Peyer's patch (tissue), 4 donors: Measurements from ENCODE around the gene ELL2. TPM values are rescaled to one million over a fixed set of nuclear protein-coding genes. Genes with fewer than 3 reads are reported as not detected.

Source experiments
- DNase-seq, 3 donors: peaks; one replicate each; pipeline ENCODE4 v3.0.0-alpha.2; 2017 to 2019
- H3K27ac ChIP-seq, 4 donors: fragments of 200-600 bp; sonication (generic); one replicate each; pipeline ENCODE4 v1.5.1; 2016 to 2019
- H3K27me3 ChIP-seq, 2 donors: fragments of 200-600 bp; sonication (generic); one replicate each; pipeline ENCODE4 v1.5.1; 2019
- H3K36me3 ChIP-seq, 3 donors: fragments of 200-600 bp; sonication (generic); one replicate each; pipeline ENCODE4 v1.5.1; 2016 to 2019
- H3K4me1 ChIP-seq, 4 donors: fragments of 200-600 bp; sonication (generic); one replicate each; pipeline ENCODE4 v1.5.1; 2016 to 2019
- H3K4me3 ChIP-seq, 4 donors: fragments of 200-600 bp; sonication (generic); 1 replicate in 3 of 4; 2 replicates in 1 of 4; pipeline ENCODE4 v1.5.1; 2016 to 2019; ENCODE audit warnings: mild to moderate bottlenecking in 1 of 4
- H3K9me3 ChIP-seq, 4 donors: fragments of 200-600 bp; sonication (generic); one replicate each; pipeline ENCODE4 v1.5.1; 2016 to 2019; ENCODE audit warnings: mild to moderate bottlenecking in 1 of 4
- POLR2A ChIP-seq, 2 donors: fragments of 450-650 bp; IDR thresholded peaks; one replicate each; pipeline ENCODE4 v1.5.1; 2017; ENCODE audit warnings: antibody characterized with exemption in 2 of 2, mild to moderate bottlenecking in 2 of 2, moderate library complexity in 2 of 2
- total RNA-seq, 4 donors: library from RNA; depleted of rRNA; stranded (reverse); fragments of >200 nt; gene quantifications; one replicate each; pipeline ENCODE4 v1.1.0, GENCODE V29; 2016
- TF ChIP-seq, protein P1 (sequence below), 6 experiments: fragments of 450-650 bp in 4 of 6; fragments of 200-600 bp in 2 of 6; sonication (generic) in 1 of 6; IDR thresholded peaks; one replicate each; pipeline ENCODE4 v1.5.1; 2017 to 2019; ENCODE audit warnings: antibody characterized with exemption in 6 of 6, mild to moderate bottlenecking in 3 of 6, moderate library complexity in 1 of 6

The ELL2 gene
- total RNA-seq, 4 donors from 2014 or later: 27.9 to 88.3 (median 38.7) TPM

DNA sequence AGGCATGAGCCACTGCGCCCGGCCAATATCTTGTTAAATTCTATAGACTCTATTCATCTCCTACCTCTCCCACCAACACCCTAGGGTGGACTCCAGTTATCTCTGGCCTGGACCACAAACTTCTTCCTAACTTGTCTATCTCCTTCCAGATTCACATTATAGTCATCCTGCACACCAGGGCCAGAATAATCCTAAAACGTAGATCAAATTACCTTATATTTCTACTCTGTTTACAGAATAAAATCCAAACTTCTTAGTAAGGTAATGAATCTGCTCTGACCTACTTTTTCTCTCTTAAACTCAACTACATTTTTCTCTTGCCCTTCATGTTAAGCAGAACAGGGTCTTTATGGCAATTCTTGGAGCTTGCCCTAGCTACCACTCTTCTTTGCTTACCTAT lies 6.9 kb downstream of the ELL2 start:
- Histone ChIP-seq H3K4me3 (no peak overlapping the region), H3K9me3 (no peaks in the 10 kb centered on the region), H3K27ac (no peak overlapping the region), H3K36me3 (no peaks in the 10 kb centered on the region), H3K4me1 (peaks cover 0 to 40% (median 0%) of the 10 kb centered on the region in 4 donors), H3K27me3 (no peaks in the 10 kb centered on the region)
- no peak for DNase-seq
- TF ChIP-seq, protein P1, sequence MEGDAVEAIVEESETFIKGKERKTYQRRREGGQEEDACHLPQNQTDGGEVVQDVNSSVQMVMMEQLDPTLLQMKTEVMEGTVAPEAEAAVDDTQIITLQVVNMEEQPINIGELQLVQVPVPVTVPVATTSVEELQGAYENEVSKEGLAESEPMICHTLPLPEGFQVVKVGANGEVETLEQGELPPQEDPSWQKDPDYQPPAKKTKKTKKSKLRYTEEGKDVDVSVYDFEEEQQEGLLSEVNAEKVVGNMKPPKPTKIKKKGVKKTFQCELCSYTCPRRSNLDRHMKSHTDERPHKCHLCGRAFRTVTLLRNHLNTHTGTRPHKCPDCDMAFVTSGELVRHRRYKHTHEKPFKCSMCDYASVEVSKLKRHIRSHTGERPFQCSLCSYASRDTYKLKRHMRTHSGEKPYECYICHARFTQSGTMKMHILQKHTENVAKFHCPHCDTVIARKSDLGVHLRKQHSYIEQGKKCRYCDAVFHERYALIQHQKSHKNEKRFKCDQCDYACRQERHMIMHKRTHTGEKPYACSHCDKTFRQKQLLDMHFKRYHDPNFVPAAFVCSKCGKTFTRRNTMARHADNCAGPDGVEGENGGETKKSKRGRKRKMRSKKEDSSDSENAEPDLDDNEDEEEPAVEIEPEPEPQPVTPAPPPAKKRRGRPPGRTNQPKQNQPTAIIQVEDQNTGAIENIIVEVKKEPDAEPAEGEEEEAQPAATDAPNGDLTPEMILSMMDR (IDR thresholded peaks at IDR 0.05): no peak
- TF ChIP-seq POLR2A (IDR thresholded peaks at IDR 0.05): no peak

DNA sequence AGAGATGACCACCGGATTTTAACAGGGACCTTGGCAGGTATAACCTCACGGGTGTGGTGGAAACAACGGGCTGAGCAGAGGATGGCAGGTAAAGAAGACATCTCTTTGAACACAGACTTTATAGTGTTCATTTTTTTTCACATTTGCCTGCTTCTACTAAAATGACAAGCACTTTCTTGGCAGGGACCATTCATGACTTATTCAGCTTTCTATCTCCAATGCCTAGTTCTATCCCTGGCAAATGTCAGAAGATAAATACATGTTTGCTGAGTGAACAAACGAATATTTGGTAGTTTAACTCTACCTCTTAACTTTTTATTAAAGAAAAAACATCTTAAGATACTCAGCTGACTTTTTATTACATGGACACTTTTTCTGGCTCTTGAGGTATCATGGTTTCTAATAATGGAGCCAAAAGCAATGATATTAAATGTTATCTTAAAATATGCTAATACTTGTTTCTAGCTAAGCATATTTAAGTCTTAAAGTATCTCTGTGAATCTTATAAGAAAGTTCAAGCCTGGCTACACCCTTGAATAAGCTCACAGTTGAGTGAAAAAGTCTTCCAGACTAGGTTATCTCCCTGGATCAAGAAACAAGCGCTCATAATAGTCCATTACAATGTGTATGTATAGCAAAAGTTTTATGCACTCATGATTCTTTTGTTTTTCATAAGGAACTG lies 8.5 kb downstream of the ELL2 start:
- TF ChIP-seq, protein P1 (IDR thresholded peaks at IDR 0.05): no peak
- TF ChIP-seq POLR2A (IDR thresholded peaks at IDR 0.05): no peak
- H3K4me1 ChIP-seq: peaks cover 0 to 28% (median 0%) of the 10 kb centered on the region in 4 donors
- DNase-seq: no peak
- no peak overlapping the region for H3K4me3 ChIP-seq
- H3K36me3 ChIP-seq: no peaks in the 10 kb centered on the region
- no peaks in the 10 kb centered on the region for H3K27me3 ChIP-seq
- H3K9me3 ChIP-seq: no peaks in the 10 kb centered on the region
- no peak overlapping the region for H3K27ac ChIP-seq

DNA sequence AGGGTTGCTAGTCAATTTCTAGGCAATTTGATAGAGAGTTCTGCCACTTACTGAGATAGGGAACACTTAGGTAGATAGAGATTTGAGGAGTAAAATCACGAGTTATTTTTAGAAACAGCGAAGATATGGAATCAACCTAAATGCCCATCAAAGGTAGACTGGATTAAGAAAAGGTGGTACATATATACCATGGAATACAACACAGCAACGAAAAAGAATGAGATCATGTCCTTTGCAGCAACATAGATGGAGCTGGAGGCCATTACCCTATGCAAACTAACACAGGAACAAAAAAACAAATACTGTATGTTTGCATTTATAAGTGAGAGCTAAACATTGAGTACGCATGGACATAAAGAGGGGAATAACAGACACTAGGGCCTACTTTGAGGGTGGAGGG lies 9.7 kb downstream of the ELL2 start:
- TF ChIP-seq, protein P1 (IDR thresholded peaks at IDR 0.05): no peak
- Histone ChIP-seq H3K36me3 (no peaks in the 10 kb centered on the region), H3K9me3 (no peaks in the 10 kb centered on the region), H3K4me3 (no peak overlapping the region), H3K27ac (no peak overlapping the region), H3K27me3 (no peaks in the 10 kb centered on the region), H3K4me1 (peaks cover 0 to 22% (median 0%) of the 10 kb centered on the region in 4 donors)
- no peak for DNase-seq

DNA sequence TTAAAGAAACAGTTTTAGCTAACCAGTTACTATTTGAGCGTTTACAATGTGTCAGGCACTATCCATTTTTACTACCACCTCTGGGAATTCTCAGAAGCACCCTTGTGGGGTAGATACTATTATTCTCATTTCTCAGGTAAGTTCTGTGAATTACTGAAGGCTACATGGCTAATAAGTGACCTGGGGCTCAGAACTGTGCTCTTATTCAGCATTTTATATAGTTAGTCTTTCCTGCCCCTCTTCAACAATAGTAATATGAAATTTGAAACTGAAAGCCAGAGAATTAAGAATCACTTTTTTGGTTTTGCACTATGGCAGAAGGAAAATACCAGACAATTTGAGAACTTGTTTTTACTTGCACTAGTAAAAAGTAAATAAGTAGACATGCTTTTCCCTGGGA lies 11.8 kb downstream of the ELL2 start:
- Histone ChIP-seq H3K36me3 (no peaks in the 10 kb centered on the region), H3K27ac (no peak overlapping the region), H3K4me1 (peaks cover 0 to 9% (median 0%) of the 10 kb centered on the region in 4 donors), H3K4me3 (no peak overlapping the region), H3K9me3 (no peaks in the 10 kb centered on the region), H3K27me3 (no peaks in the 10 kb centered on the region)
- TF ChIP-seq, protein P1 (IDR thresholded peaks at IDR 0.05): no peak
- TF ChIP-seq POLR2A (IDR thresholded peaks at IDR 0.05): no peak
- DNase-seq: no peak

DNA sequence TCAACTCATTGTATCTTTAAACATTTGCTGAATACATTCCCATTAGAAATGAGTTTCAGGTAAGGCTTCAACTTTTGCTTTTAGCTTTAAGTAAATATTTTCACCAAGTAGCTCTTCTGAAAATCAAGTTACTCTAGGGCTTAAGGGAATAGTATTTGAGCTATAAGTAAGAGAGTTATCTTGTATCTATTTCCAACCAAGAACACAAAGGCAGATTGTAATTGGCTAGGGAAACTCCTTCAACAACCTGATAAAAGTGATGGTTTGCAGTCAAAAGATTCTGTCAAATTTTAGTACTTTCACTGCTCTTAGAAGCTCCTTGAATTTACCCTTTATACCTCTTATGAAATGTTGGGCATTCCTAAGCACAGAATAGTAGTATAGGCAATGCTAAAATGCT lies 13.0 kb downstream of the ELL2 start:
- H3K27ac ChIP-seq: no peak overlapping the region
- H3K4me3 ChIP-seq: no peak overlapping the region
- TF ChIP-seq POLR2A (IDR thresholded peaks at IDR 0.05): no peak
- TF ChIP-seq, protein P1 (IDR thresholded peaks at IDR 0.05): no peak
- no peaks in the 10 kb centered on the region for H3K36me3 ChIP-seq
- H3K9me3 ChIP-seq: no peaks in the 10 kb centered on the region
- no peaks in the 10 kb centered on the region for H3K27me3 ChIP-seq
- H3K4me1 ChIP-seq: peaks cover 0 to 9% (median 0%) of the 10 kb centered on the region in 4 donors
- DNase-seq: no peak
